GM12891 (cell line): Measurements from ENCODE around the gene LOXHD1.

Experiments used
- PAX5 ChIP-seq: IDR thresholded peaks from 2 replicates; pipeline ENCODE4 v1.6.1; 2011; ENCODE audit warnings: low read length, moderate library complexity, mild to moderate bottlenecking; ENCODE audit not compliant: insufficient read depth, severe bottlenecking
- POLR2A ChIP-seq: IDR thresholded peaks from 2 replicates; pipeline ENCODE4 v1.6.1; 2011; ENCODE audit warnings: low read depth, low read length, control low read depth
- POLR2AphosphoS5 ChIP-seq: IDR thresholded peaks from 2 replicates; pipeline ENCODE4 v1.6.1; 2011; ENCODE audit warnings: low read depth, low read length, control low read depth
- SPI1 ChIP-seq: IDR thresholded peaks from 2 replicates; pipeline ENCODE4 v1.6.1; 2011; ENCODE audit warnings: low read depth, low read length, control low read depth
- TAF1 ChIP-seq: IDR thresholded peaks from 2 replicates; pipeline ENCODE4 v1.6.1; 2011; ENCODE audit warnings: low read depth, low read length, control low read depth

DNA sequence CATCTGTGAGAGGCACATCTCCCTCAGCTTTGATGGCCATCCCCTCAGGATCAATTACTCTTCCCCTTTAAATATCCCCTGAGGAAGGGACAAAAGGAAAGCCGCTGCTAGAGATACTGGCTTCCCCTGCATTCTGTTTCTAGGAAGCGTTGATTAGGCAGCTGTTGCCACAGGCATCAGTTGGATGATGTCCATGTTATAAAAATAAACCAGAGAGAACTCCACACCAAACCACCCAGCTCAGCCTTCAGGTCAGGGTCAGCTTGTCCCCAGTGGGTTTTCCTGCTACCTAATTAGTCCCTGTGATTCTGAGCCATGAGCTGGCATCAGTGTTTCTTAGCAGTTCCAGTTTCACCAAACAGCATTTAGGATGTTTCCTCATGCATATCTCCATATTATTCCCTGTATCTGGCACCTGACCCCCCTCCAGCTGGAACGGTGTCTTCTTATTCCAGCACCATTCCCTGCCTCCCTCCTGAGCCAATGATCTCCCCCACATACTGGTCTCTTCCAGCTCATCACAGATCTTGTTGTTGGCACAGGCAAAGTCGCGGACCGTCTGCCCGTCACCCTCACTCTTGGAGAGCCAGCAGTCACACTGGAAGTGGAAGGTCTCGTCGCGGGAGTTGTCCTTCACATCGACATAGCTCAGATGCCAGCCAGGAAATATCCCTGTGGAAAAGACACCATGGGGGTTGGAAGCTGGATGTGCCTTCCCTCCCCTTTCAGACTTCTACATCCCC is 168.4 kb downstream of the LOXHD1 start:
- TF ChIP-seq TAF1 (no peak), POLR2A (no peak), POLR2AphosphoS5 (no peak), SPI1 (no peak), PAX5 (no peak)
